Chondrocyte (in vitro differentiated cells): Measurements from ENCODE around the gene NR2C2. TPM values are rescaled to one million over a fixed set of nuclear protein-coding genes. Genes with fewer than 3 reads are reported as not detected.

Source experiments
- DNase-seq: peaks from one replicate; pipeline ENCODE4 v3.0.0; 2021; ENCODE audit warnings: mixed read lengths, low spot score
- H3K27ac Mint-ChIP-seq: one replicate; pipeline ENCODE4 v1.8.0; 2021; ENCODE audit warnings: mild to moderate bottlenecking, moderate library complexity, mixed read lengths; ENCODE audit not compliant: unreplicated experiment
- H3K27me3 Mint-ChIP-seq: 2 replicates; pipeline ENCODE4 v1.8.0; 2021; ENCODE audit warnings: low read depth, mixed read lengths
- H3K36me3 Mint-ChIP-seq: 2 replicates; pipeline ENCODE4 v1.8.0; 2021; ENCODE audit warnings: low read depth, mixed read lengths
- H3K4me1 Mint-ChIP-seq: 2 replicates; pipeline ENCODE4 v1.8.0; 2021; ENCODE audit warnings: low read depth, mild to moderate bottlenecking, mixed read lengths
- H3K4me3 Mint-ChIP-seq: one replicate; pipeline ENCODE4 v1.8.0; 2021; ENCODE audit warnings: mild to moderate bottlenecking, moderate library complexity, mixed read lengths; ENCODE audit not compliant: unreplicated experiment
- H3K9me3 Mint-ChIP-seq: 2 replicates; pipeline ENCODE4 v1.8.0; 2021; ENCODE audit warnings: low read depth, mixed read lengths
- total RNA-seq: library from RNA; stranded (reverse); gene quantifications from 3 replicates; pipeline ENCODE4 v1.2.1, GENCODE V29; 2021
- TF ChIP-seq, protein P1 (sequence below): fragments of 200-600 bp; sonication (generic); IDR thresholded peaks from 2 replicates; pipeline ENCODE4 v1.5.0; 2021; ENCODE audit warnings: antibody characterized with exemption, mild to moderate bottlenecking, moderate library complexity

Gene NR2C2
- total RNA-seq, 1 donor from 2014 or later = 42.5 TPM

DNA sequence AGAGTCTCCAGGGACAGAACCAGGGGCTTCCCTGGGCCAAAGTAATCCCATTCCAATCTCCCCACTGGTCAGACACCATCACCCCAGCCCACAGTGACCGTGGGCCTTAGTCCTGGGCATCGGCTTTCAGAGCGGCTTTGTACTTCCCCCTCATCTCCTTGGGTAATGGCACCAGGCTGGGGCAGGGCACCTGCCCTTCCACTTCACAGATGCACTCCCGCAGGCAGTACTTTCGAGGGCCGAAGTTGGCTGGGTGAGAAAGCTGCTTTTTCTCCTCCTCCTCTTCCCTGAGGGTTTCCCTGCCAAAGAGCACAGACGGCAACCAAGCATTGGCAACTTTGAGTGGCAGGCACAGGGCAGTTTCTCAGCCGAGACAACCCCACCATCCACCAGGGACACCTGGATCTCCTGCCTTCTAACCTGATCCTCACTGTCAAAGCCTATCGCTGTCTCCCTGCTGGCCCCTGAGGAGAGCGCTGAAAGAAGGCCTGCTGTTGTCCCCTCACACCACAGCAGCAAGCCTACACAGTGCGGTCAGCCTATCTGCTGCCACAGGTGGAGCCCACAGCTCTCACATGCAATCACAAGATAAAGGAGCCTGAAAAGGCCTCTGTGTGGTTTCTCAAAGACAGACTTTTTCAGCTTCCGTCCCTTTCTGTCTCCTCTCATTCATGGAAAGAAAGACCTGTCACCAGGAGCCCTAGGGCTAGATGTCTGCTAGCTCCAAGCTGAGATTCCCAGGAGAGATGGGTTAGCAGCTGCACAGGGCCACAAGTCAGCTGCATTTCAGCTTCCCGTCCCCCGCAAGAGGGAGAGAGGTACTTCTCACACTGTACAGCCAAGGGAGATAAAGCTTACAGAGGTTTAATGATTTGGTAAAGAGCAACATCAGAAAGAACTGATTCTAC lies 105.2 kb downstream of the NR2C2 start:
- TF ChIP-seq, protein P1, sequence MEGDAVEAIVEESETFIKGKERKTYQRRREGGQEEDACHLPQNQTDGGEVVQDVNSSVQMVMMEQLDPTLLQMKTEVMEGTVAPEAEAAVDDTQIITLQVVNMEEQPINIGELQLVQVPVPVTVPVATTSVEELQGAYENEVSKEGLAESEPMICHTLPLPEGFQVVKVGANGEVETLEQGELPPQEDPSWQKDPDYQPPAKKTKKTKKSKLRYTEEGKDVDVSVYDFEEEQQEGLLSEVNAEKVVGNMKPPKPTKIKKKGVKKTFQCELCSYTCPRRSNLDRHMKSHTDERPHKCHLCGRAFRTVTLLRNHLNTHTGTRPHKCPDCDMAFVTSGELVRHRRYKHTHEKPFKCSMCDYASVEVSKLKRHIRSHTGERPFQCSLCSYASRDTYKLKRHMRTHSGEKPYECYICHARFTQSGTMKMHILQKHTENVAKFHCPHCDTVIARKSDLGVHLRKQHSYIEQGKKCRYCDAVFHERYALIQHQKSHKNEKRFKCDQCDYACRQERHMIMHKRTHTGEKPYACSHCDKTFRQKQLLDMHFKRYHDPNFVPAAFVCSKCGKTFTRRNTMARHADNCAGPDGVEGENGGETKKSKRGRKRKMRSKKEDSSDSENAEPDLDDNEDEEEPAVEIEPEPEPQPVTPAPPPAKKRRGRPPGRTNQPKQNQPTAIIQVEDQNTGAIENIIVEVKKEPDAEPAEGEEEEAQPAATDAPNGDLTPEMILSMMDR = no peak
- Mint-ChIP-seq H3K4me1 (peaks cover 2% of the 10 kb centered on the region), H3K27ac (no peak overlapping the region), H3K9me3 (no peaks in the 10 kb centered on the region), H3K27me3 (no peaks in the 10 kb centered on the region), H3K4me3 (no peak overlapping the region), H3K36me3 (peaks cover 10% of the 10 kb centered on the region)
- no peak for DNase-seq

DNA sequence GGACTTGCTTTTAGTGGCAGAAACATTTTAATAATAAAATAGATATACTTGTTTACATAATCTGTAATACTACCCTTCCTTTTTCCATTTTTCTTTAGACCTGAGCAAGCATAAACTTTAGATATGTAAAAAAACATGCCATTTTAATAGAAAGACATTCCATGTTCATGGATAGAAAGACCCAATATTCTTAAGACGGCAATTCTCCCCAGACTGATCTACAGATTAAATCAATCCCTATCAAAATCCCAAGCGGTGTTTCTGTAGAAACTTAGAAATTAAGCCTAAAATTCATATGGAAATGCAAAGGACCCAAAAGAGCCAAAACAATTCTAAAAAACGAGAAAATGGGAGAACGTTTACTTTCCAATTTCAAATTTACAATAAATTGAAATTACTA lies 106.2 kb downstream of the NR2C2 start:
- Mint-ChIP-seq H3K36me3 (peaks cover 12% of the 10 kb centered on the region), H3K9me3 (no peaks in the 10 kb centered on the region), H3K27me3 (no peaks in the 10 kb centered on the region), H3K4me1 (peaks cover 2% of the 10 kb centered on the region), H3K4me3 (no peak overlapping the region), H3K27ac (no peak overlapping the region)
- TF ChIP-seq, protein P1 = no peak
- no peak for DNase-seq

DNA sequence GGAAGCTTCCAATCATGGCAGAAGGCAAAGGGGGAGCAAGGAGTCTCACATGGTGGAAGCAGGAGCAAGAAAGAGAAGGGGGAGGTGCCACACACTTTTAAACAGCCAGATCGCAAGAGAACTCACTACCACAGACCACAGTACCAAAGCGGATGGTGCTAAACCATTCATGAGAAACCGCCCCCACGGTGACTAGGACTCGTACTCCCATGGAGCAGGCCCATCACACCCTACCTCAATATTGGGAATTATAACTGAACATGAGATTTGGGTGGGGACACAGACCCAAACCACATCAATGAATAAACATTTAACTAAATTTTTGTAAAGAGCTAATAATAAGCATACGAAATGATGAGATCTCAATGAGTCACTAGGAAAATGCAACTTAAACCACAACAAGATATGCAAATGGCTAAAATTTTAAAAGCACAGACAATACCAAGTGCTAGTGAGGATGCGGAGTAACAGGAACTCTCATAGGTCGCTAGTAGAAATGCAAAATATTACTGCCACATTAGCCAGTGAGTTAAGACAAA lies 107.7 kb downstream of the NR2C2 start:
- H3K27ac Mint-ChIP-seq = no peak overlapping the region
- TF ChIP-seq, protein P1 = no peak
- DNase-seq = no peak
- no peaks in the 10 kb centered on the region for H3K27me3 Mint-ChIP-seq
- no peak overlapping the region for H3K4me3 Mint-ChIP-seq
- H3K36me3 Mint-ChIP-seq = peaks cover 12% of the 10 kb centered on the region
- H3K4me1 Mint-ChIP-seq = peaks cover 2% of the 10 kb centered on the region
- H3K9me3 Mint-ChIP-seq = no peaks in the 10 kb centered on the region

DNA sequence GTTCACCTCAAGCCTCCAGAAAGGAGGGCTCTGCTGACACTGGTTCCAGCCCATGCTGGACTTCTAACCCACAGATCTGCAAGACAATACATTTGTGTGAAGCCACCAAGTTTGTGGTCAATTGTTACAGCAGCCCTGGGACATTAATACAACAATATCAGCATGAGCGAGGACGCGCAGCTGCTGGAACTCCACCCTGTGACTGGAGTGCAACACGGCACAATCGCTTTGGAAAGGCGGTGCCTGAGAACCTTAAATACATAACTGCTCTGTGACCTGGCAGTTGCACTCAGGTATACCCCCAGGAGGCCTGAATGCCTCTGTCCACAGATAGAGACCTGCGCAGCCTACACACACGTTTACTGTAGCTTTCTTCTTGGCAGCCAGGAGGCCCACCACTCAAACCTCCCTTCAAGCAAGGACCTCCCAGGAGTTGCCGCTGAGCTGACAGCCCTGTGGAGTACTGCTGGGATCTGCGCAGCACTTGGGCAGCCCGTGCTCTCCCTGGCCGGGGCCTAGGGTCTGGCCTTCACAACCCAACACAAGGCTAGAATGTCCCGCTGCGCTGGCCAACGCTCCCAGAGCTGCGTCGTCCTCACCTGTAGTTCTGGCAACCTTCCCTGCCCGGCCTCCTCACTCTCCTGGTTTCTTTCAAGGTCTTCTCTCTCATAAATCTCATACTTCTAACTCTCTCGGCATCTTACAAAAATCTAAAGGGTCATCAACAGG lies 109.5 kb downstream of the NR2C2 start:
- Mint-ChIP-seq H3K27me3 (no peaks in the 10 kb centered on the region), H3K9me3 (no peaks in the 10 kb centered on the region), H3K27ac (no peak overlapping the region), H3K36me3 (peaks cover 8% of the 10 kb centered on the region), H3K4me3 (no peak overlapping the region), H3K4me1 (peaks cover 2% of the 10 kb centered on the region)
- TF ChIP-seq, protein P1 = no peak
- DNase-seq = no peak

DNA sequence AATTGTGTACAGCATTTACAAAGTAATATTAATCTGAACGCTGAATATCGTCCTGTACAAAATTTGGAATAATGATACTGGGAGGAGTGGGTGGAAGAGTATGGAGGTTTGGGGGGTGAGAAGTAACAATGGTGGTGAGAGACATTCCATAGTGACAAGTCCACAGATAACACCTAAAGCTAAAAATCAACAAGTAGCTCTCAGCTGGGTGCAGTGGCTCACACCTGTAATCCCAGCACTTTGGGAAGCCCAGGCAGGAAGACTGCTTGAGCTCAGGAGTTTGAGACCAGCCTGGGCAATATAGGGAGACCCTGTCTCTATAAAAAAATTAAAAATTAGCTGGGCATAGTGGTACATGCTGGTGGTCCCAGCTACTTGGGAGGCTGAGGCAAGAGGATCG lies 112.6 kb downstream of the NR2C2 start:
- peaks cover 7% of the 10 kb centered on the region for H3K36me3 Mint-ChIP-seq
- TF ChIP-seq, protein P1 = no peak
- no peaks in the 10 kb centered on the region for H3K9me3 Mint-ChIP-seq
- no peak for DNase-seq
- H3K4me3 Mint-ChIP-seq = no peak overlapping the region
- peaks cover 16% of the 10 kb centered on the region for H3K4me1 Mint-ChIP-seq
- no peak overlapping the region for H3K27ac Mint-ChIP-seq
- H3K27me3 Mint-ChIP-seq = no peaks in the 10 kb centered on the region
